HL-60/S4 treated with retinoic acid at 250 ng/mL for 4 days and 3 days (cell line): Measurements from ENCODE around the gene XPNPEP3.

Experiments
- in situ Hi-C: fragments of 300-500 bp; cut with MboI; formaldehyde crosslinking; loops from 2 replicates; pipeline ENCODE4 v1.7.0; 2022; ENCODE audit warnings: low sequenced_read_pairs

XPNPEP3 gene

DNA sequence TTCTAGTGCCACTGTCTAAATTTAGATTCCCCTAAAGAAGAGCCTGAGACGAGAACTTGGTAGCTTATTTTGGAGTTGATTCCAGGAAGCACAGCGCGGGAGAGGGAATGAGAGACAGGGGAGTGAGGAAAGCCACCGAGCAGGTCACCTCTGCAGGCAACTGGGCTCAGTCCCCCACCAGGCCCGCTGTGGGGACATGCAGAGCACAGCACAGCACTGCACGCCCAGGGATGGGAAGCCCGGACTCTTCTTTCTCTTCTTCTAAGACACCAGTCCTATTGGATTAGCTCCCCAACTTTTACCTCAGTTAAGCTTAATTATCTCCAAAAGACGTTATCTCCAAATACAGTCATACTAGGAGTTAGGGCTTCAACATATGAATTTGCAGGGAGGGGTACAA is 122.9 kb downstream of the XPNPEP3 start:
- in situ Hi-C loops: no loop called here
